ENCODE measurements around the gene WWOX.

WWOX gene

GRCh38 chr16:78675312-78675711 is 575.9 kb downstream of the WWOX start:
- DNase-seq (ENCODE audit: extremely low read depth, insufficient read length), result no peak
- H3K36me3 ChIP-seq (ENCODE audit: control insufficient read depth, insufficient read depth, low read length), result no peaks in the 10 kb centered on the region

GRCh38 chr16:78675951-78676792 is 576.7 kb downstream of the WWOX start:
- Histone ChIP-seq H3K36me3 (ENCODE audit: control insufficient read depth, insufficient read depth, low read length) (no peaks in the 10 kb centered on the region), H3K27me3 (replicated peaks; ENCODE audit: control insufficient read depth, insufficient read depth, low read length) (no peaks in the 10 kb centered on the region), H3K4me3 (replicated peaks; ENCODE audit: low read depth, low read length) (no peak overlapping the region)
- TF ChIP-seq CTCF (IDR thresholded peaks at IDR 0.05; ENCODE audit: insufficient read depth, low read length, poor library complexity, severe bottlenecking), result no peak
- DNase-seq (ENCODE audit: extremely low read depth, insufficient read length), result no peak

More at GRCh38 chr16:78675312-78675711, 575.9 kb downstream of the WWOX start:
- TF ChIP-seq CTCF (IDR thresholded peaks at IDR 0.05; ENCODE audit: insufficient read depth, low read length, poor library complexity, severe bottlenecking), result no peak
- H3K4me3 ChIP-seq (replicated peaks; ENCODE audit: low read depth, low read length), result no peak overlapping the region
- no peaks in the 10 kb centered on the region for H3K27me3 ChIP-seq (replicated peaks; ENCODE audit: control insufficient read depth, insufficient read depth, low read length)

GRCh38 chr16:78677181-78677731 is 577.8 kb downstream of the WWOX start:
- TF ChIP-seq CTCF (IDR thresholded peaks at IDR 0.05; ENCODE audit: insufficient read depth, low read length, poor library complexity, severe bottlenecking), result no peak
- no peaks in the 10 kb centered on the region for H3K36me3 ChIP-seq (ENCODE audit: control insufficient read depth, insufficient read depth, low read length)
- no peak overlapping the region for H3K4me3 ChIP-seq (replicated peaks; ENCODE audit: low read depth, low read length)
- DNase-seq (ENCODE audit: extremely low read depth, insufficient read length), result no peak
- H3K27me3 ChIP-seq (replicated peaks; ENCODE audit: control insufficient read depth, insufficient read depth, low read length), result no peaks in the 10 kb centered on the region

GRCh38 chr16:78679546-78679945 is 580.1 kb downstream of the WWOX start:
- no peak overlapping the region for H3K4me3 ChIP-seq (replicated peaks; ENCODE audit: low read depth, low read length)
- TF ChIP-seq CTCF (IDR thresholded peaks at IDR 0.05; ENCODE audit: insufficient read depth, low read length, poor library complexity, severe bottlenecking), result no peak
- no peaks in the 10 kb centered on the region for H3K36me3 ChIP-seq (ENCODE audit: control insufficient read depth, insufficient read depth, low read length)
- H3K27me3 ChIP-seq (replicated peaks; ENCODE audit: control insufficient read depth, insufficient read depth, low read length), result peaks cover 1% of the 10 kb centered on the region; the same call in 1 of the 2 replicates
- no peak for DNase-seq (ENCODE audit: extremely low read depth, insufficient read length)

- H3K36me3 ChIP-seq (ENCODE audit: control insufficient read depth, insufficient read depth, low read length), result no peaks in the 10 kb centered on the region
- no peak overlapping the region for H3K4me3 ChIP-seq (replicated peaks; ENCODE audit: low read depth, low read length)
- TF ChIP-seq CTCF (IDR thresholded peaks at IDR 0.05; ENCODE audit: insufficient read depth, low read length, poor library complexity, severe bottlenecking), result no peak
- peaks cover 1% of the 10 kb centered on the region; the same call in 1 of the 2 replicates for H3K27me3 ChIP-seq (replicated peaks; ENCODE audit: control insufficient read depth, insufficient read depth, low read length)
- no peak for DNase-seq (ENCODE audit: extremely low read depth, insufficient read length)
These were observed 582.3 kb downstream of the WWOX start for GRCh38 chr16:78681743-78682142.
